Stomach (tissue), 9 donors: ENCODE data around the gene COX7B. TPM values are rescaled to one million over a fixed set of nuclear protein-coding genes. Genes with fewer than 3 reads are reported as not detected.
A peak's percentile ranks its signal among the peaks of the same experiment; 100 is the strongest.
"Not testable (repeated sequence)": the region's sequence is repeated elsewhere in the genome, so short reads cannot be mapped to it uniquely, and the experiment has no call there.

Experiments
- DNase-seq, 2 donors: peaks; one replicate each; pipeline versions ENCODE4 v3.0.0 to v3.0.0-alpha.2; 2013 to 2019
- H3K27ac ChIP-seq, 5 donors: fragments of 200-600 bp in 4 of 5; sonication (generic) in 4 of 5; one replicate each; pipeline ENCODE4 v1.5.1; 2013 to 2019; ENCODE audit warnings: mild to moderate bottlenecking in 1 of 5, moderate library complexity in 1 of 5
- H3K27me3 ChIP-seq, 3 donors: fragments of 200-600 bp; sonication (generic); one replicate each; pipeline ENCODE4 v1.5.1; 2017 to 2019; ENCODE audit warnings: mixed run types in 1 of 3
- H3K36me3 ChIP-seq, 4 donors: fragments of 200-600 bp; sonication (generic); 1 replicate in 3 of 4; 2 replicates in 1 of 4; pipeline ENCODE4 v1.5.1; 2016 to 2019
- H3K4me1 ChIP-seq, 4 donors: fragments of 200-600 bp; sonication (generic); one replicate each; pipeline ENCODE4 v1.5.1; 2016 to 2019
- H3K4me3 ChIP-seq, 4 donors: fragments of 200-600 bp; sonication (generic) in 3 of 4; one replicate each; pipeline ENCODE4 v1.5.1; 2016 to 2019; ENCODE audit warnings: mild to moderate bottlenecking in 1 of 4
- H3K9me3 ChIP-seq, 4 donors: fragments of 200-600 bp; sonication (generic); one replicate each; pipeline ENCODE4 v1.5.1; 2016 to 2019
- CTCF ChIP-seq, 7 experiments: fragments of 450-650 bp in 4 of 7; fragments of 200-600 bp in 3 of 7; sonication (generic) in 3 of 7; IDR thresholded peaks; one replicate each; pipeline ENCODE4 v1.5.1; 2016 to 2019; ENCODE audit warnings: antibody characterized with exemption in 7 of 7, control low read depth in 2 of 7, mild to moderate bottlenecking in 1 of 7
- EP300 ChIP-seq: sonication (generic); formaldehyde crosslinking; IDR thresholded peaks from one replicate; pipeline ENCODE4 v1.6.1; 2017; ENCODE audit warnings: antibody characterized with exemption
- POLR2A ChIP-seq, 4 donors: fragments of 450-650 bp; IDR thresholded peaks; one replicate each; pipeline ENCODE4 v1.6.1; 2016; ENCODE audit warnings: antibody characterized with exemption in 4 of 4, control low read depth in 2 of 4, mild to moderate bottlenecking in 1 of 4, moderate library complexity in 1 of 4
- POLR2AphosphoS5 ChIP-seq, 3 donors: sonication (generic); formaldehyde crosslinking; IDR thresholded peaks; one replicate each; pipeline ENCODE4 v1.6.1; 2016; ENCODE audit warnings: antibody characterized with exemption in 3 of 3
- WGBS, 5 donors: extraction: QIAGEN DNeasy Blood & Tissue Kit in 3 of 5; methylation state at CpG; one replicate each; pipeline versions ENCODE4 v1.1.5 to v1.1.7; 2013 to 2018; 5-methylcytosine and 5-hydroxymethylcytosine counted together
- intact Hi-C: fragments of 100-400 bp; cut with DNase I; formaldehyde crosslinking; loops from one replicate; pipeline ENCODE4 v1.15.1; 2023; ENCODE audit warnings: low total_unique reads
- polyA plus RNA-seq, 3 donors: library from polyadenylated mRNA; stranded (reverse); fragments of 200-250 nt; gene quantifications; one replicate each; pipeline ENCODE4 v1.2.3, GENCODE V29; 2013
- total RNA-seq, 5 donors: library from RNA; depleted of rRNA; stranded (reverse); fragments of >200 nt; gene quantifications; one replicate each; pipeline versions ENCODE4 v1.1.0 to v1.2.3, GENCODE V29; 2014 to 2016
- donor health status: healthy with polysubstance abuse.
- donor health status: Bipolar disorder and iron deficiency.
- donor health status: healthy.

COX7B gene
- total and polyA plus RNA-seq, 8 donors = 75.0 to 1,320 (median 695) TPM

GRCh38 chrX:77935886-77936285 is 36.6 kb downstream of the COX7B start:
- TF ChIP-seq EP300 (no peak), CTCF (IDR thresholded peaks at IDR 0.05) (no peak), POLR2A (IDR thresholded peaks at IDR 0.05) (no peak), POLR2AphosphoS5 (IDR thresholded peaks at IDR 0.05) (no peak)
- DNase-seq = no peak
- Histone ChIP-seq H3K27me3 (no peaks in the 10 kb centered on the region), H3K9me3 (no peaks in the 10 kb centered on the region), H3K36me3 (no peaks in the 10 kb centered on the region), H3K27ac (no peak overlapping the region), H3K4me1 (peaks cover 0 to 31% (median 15%) of the 10 kb centered on the region in 4 donors), H3K4me3 (no peak overlapping the region)
- 50 to 92% (median 84%) methylated on average over 1 of the region's 1 CpG for WGBS, 5 donors
- intact Hi-C loops = no loop called here

- Histone ChIP-seq H3K27me3 (no peaks in the 10 kb centered on the region), H3K27ac (no peak overlapping the region), H3K36me3 (no peaks in the 10 kb centered on the region), H3K9me3 (no peaks in the 10 kb centered on the region), H3K4me3 (no peak overlapping the region), H3K4me1 (peaks cover 0 to 31% (median 15%) of the 10 kb centered on the region in 4 donors)
- DNase-seq = no peak
- intact Hi-C loops = no loop called here
- TF ChIP-seq POLR2A (IDR thresholded peaks at IDR 0.05) (no peak), CTCF (IDR thresholded peaks at IDR 0.05) (no peak), EP300 (no peak), POLR2AphosphoS5 (IDR thresholded peaks at IDR 0.05) (no peak)
Measured at GRCh38 chrX:77936299-77936698, 37.0 kb downstream of the COX7B start.

GRCh38 chrX:77937291-77937690 is 38.0 kb downstream of the COX7B start:
- TF ChIP-seq POLR2AphosphoS5 (IDR thresholded peaks at IDR 0.05) (no peak), CTCF (IDR thresholded peaks at IDR 0.05) (no peak), POLR2A (IDR thresholded peaks at IDR 0.05) (no peak)
- peaks cover 0 to 31% (median 15%) of the 10 kb centered on the region in 4 donors for H3K4me1 ChIP-seq
- DNase-seq = peak in 1 of 2 donors; percentile 33
- H3K27me3 ChIP-seq = no peaks in the 10 kb centered on the region
- H3K9me3 ChIP-seq = no peaks in the 10 kb centered on the region
- peak overlapping the region in 1 of 5 donors; percentile 51 for H3K27ac ChIP-seq
- H3K36me3 ChIP-seq = no peaks in the 10 kb centered on the region
- WGBS, 5 donors = 23 to 34% (median 26%) methylated on average over 3 of the region's 3 CpGs
- intact Hi-C loops = no loop called here
- no peak overlapping the region for H3K4me3 ChIP-seq

- no peak overlapping the region for H3K4me3 ChIP-seq
- no peaks in the 10 kb centered on the region for H3K36me3 ChIP-seq
- no peak for DNase-seq
- H3K27ac ChIP-seq = peak overlapping the region in 1 of 5 donors; percentile 51
- peaks cover 0 to 36% (median 15%) of the 10 kb centered on the region in 4 donors for H3K4me1 ChIP-seq
- intact Hi-C loops = no loop called here
- TF ChIP-seq POLR2A (IDR thresholded peaks at IDR 0.05) = no peak
- no peak for TF ChIP-seq POLR2AphosphoS5 (IDR thresholded peaks at IDR 0.05)
- no peak for TF ChIP-seq CTCF (IDR thresholded peaks at IDR 0.05)
- no peak for TF ChIP-seq EP300
- H3K27me3 ChIP-seq = no peaks in the 10 kb centered on the region
- WGBS, 5 donors = 42 to 74% (median 60%) methylated on average over 4 of the region's 4 CpGs
- H3K9me3 ChIP-seq = no peaks in the 10 kb centered on the region
Measured at GRCh38 chrX:77938083-77938680, 38.9 kb downstream of the COX7B start.

GRCh38 chrX:77945031-77945430 is 45.8 kb downstream of the COX7B start:
- intact Hi-C loops, H3K36me3 ChIP-seq, DNase-seq, H3K27ac ChIP-seq, H3K27me3 ChIP-seq, H3K9me3 ChIP-seq, H3K4me3 ChIP-seq: not testable (repeated sequence)
- WGBS, 5 donors = 87 to 94% (median 92%) methylated on average over 6 of the region's 6 CpGs
- peaks cover 0 to 16% (median 0%) of the 10 kb centered on the region in 4 donors for H3K4me1 ChIP-seq
